ENCODE data around the gene NPAS4.

GRCh38 chr11:66471142-66471541 is 50.3 kb downstream of the NPAS4 start:
- TF ChIP-seq, protein P1, sequence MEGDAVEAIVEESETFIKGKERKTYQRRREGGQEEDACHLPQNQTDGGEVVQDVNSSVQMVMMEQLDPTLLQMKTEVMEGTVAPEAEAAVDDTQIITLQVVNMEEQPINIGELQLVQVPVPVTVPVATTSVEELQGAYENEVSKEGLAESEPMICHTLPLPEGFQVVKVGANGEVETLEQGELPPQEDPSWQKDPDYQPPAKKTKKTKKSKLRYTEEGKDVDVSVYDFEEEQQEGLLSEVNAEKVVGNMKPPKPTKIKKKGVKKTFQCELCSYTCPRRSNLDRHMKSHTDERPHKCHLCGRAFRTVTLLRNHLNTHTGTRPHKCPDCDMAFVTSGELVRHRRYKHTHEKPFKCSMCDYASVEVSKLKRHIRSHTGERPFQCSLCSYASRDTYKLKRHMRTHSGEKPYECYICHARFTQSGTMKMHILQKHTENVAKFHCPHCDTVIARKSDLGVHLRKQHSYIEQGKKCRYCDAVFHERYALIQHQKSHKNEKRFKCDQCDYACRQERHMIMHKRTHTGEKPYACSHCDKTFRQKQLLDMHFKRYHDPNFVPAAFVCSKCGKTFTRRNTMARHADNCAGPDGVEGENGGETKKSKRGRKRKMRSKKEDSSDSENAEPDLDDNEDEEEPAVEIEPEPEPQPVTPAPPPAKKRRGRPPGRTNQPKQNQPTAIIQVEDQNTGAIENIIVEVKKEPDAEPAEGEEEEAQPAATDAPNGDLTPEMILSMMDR (IDR thresholded peaks at IDR 0.05): no peak
- TF ChIP-seq POLR2A (IDR thresholded peaks at IDR 0.05) (no peak), EP300 (IDR thresholded peaks at IDR 0.05) (no peak)
